HG03139 (cell line): ENCODE data around the gene ADAMTS20.

ENCODE experiments used
- ATAC-seq: cut with Tn5 transposase; IDR thresholded peaks from one replicate; pipeline ENCODE4 v1.9.1; 2021; ENCODE audit not compliant: unreplicated experiment

ADAMTS20 gene

GRCh38 chr12:43317156-43317555 lies 234.8 kb downstream of the ADAMTS20 start:
- ATAC-seq: no peak

DNA sequence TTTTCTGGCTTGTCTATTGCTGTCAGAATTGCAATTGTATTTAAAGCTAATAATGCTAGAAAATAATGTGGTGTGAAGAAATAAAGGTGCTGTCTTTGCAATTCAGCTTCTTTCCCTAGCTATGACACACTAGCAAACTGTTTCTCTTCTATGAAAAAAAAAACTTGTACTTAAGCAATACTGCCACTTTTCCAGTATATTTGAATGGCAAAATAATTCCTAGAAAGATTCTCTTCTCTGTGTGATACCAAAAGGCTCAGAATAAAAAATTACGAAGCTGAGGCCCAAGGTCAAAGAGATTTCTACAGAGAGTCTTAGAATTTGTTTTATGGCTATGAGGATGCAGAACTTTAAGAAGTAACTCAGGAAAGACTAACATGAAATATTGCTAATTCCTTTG lies 235.5 kb downstream of the ADAMTS20 start:
- ATAC-seq: no peak

DNA sequence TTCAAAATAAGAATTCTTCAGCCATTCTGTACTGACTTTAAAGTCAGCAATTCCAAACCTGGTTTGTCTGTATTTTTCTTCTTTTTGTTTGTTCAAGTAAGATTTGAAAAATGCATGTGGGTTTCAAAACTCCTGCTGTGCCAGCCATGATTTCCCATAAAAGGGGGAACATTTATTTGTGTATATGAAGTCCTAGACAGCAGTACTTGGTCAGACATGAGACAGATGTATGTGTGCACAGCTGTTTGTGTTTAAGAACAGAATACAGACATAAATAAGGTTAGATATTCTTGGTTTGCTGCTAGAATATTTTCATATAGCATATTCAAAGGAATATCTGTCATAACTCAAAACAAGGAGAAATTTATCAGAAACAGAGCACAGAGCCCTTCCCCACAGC lies 236.0 kb downstream of the ADAMTS20 start:
- no peak for ATAC-seq

DNA sequence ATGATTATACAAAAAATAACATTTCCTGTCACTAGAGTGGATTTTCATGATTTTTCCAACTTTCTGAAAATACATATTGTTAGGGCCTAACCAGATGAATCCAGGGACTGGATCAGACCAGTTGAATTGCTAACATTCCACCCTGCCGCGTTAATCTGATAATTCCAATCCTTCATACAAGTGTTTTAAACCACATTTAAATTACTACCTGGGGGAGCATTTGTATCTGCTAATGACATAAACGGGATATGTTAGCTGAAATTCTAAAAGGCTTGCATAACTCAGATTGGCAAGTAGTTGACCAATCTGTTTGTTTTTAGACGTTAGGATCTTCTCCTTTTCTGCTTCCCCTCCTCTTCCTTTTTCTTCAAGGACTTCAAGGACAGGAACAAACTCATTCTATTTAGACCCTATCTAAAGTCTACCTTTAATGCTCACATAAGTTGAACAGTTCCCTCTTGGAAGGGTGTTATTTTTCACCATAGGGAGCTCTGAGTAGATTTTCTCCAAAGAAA lies 239.0 kb downstream of the ADAMTS20 start:
- ATAC-seq: no peak

DNA sequence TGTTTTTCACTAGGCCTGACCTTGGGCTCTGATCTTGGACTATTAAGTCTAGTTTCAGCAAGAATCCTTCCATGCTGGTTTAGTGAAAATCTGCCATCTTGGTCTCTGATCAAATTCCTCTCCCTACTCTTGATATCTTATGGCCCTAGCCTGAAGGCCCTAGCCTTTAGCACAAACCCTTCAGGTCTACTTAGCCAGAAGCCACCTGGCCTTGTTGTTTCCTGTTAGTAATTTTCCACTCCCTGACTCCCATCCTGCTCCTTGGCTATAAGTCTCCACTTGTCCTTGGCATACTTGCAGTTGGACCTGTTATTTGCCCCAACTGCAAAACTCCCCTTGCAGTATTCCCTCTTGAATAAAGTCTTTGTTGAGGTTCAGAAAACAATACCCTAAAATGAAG lies 241.4 kb downstream of the ADAMTS20 start:
- ATAC-seq: no peak

DNA sequence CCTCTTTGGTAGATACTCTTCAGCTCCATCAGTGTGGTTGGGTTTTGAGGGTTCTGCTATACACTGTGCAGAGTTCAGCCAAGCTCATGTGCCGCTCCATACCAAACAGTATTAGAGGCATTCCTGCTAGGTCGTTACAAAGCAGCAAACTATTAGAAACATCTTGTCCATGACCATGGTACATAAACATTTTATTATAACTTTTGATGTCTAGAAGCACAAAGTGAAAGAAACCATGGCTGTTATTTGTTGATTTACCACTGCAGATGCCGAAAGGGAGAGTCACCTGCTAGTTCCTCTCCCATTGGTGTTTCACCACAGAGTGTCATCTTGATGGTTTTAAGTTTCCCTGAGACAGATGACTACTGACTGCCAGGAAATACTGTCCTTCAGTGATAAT lies 242.0 kb downstream of the ADAMTS20 start:
- no peak for ATAC-seq

DNA sequence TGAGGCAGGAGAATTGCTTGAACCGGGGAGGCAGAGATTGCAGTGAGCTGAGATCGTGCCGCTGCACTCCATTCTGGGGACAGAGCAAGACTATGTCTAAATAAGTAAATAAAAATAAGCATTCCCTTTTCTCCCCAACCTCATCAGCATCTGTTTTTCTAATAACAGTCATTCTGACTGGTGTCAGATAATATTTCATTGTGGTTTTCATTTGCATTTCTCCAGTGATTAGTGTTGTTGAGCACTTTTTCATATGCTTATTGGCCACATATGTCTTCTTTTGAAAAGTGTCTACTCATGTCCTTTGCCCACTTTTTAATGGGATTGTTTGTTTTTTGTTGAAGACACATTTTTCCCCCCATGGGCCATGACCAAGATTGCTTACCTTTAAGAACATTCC lies 243.2 kb downstream of the ADAMTS20 start:
- ATAC-seq: no peak

- ATAC-seq: no peak
Observed at GRCh38 chr12:43307126-43307525, 244.9 kb downstream of the ADAMTS20 start.

DNA sequence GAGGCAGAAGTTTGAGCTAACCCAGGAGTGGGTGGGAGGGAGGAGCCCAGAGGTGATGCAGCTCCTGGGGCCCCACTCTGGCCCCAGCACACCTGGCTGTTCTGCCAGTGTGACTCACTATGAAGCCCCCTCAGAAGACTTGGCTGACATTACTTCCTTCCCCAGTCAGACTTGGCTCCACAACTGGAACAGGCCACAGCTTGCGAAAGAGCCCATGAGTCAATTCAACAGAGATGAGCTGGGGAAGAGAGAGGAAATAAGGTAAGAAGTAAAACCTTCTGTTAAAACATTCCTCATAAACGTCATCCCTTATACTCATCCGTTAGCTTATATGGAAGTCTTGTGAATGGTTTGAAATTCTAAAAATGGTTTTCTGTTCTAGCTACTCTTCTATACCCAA lies 245.9 kb downstream of the ADAMTS20 start:
- ATAC-seq: no peak

- no peak for ATAC-seq
Observed at GRCh38 chr12:43305065-43305464, 246.9 kb downstream of the ADAMTS20 start.
